GM19351 (cell line): ENCODE results near the gene B3GALT6.

ENCODE experiments used
- ATAC-seq: cut with Tn5 transposase; IDR thresholded peaks from one replicate; pipeline ENCODE4 v1.9.1; 2021; ENCODE audit warnings: mild to moderate bottlenecking, moderate library complexity; ENCODE audit not compliant: unreplicated experiment

Gene B3GALT6

GRCh38 chr1:1230656-1231399 lies 1.2 kb upstream of the B3GALT6 start:
- no peak for ATAC-seq

GRCh38 chr1:1231400-1232207 lies 433 bp upstream of the B3GALT6 start, which contains the start of gene SDF4:
Gene SDF4, minus strand, starts transcription at chr1:1232001. Its CDS starts 3,229 bp downstream, at chr1:1228772.
- ATAC-seq: peak; percentile 90

- ATAC-seq: no peak
Measured at GRCh38 chr1:1232796-1233566, 944 bp downstream of the B3GALT6 start.

- ATAC-seq: no peak
Measured at GRCh38 chr1:1233567-1233892, 1.5 kb downstream of the B3GALT6 start.

GRCh38 chr1:1234180-1234808 lies 2.3 kb downstream of the B3GALT6 start:
- ATAC-seq: no peak

GRCh38 chr1:1235016-1235744 lies 3.1 kb downstream of the B3GALT6 start:
- no peak for ATAC-seq

GRCh38 chr1:1236176-1236763 lies 4.2 kb downstream of the B3GALT6 start:
- no peak for ATAC-seq

GRCh38 chr1:1236945-1237873 lies 5.2 kb downstream of the B3GALT6 start:
- no peak for ATAC-seq

- ATAC-seq: no peak
Measured at GRCh38 chr1:1237874-1238701, 6.1 kb downstream of the B3GALT6 start.

GRCh38 chr1:1238702-1239178 lies 6.7 kb downstream of the B3GALT6 start:
- ATAC-seq: no peak

- ATAC-seq: no peak
Measured at GRCh38 chr1:1239227-1239613, 7.2 kb downstream of the B3GALT6 start.

- ATAC-seq: no peak
Measured at GRCh38 chr1:1239614-1240347, 7.7 kb downstream of the B3GALT6 start.

GRCh38 chr1:1240348-1240732 lies 8.3 kb downstream of the B3GALT6 start:
- ATAC-seq: no peak

- no peak for ATAC-seq
Measured at GRCh38 chr1:1240822-1241587, 9.0 kb downstream of the B3GALT6 start.

GRCh38 chr1:1241588-1242219 lies 9.7 kb downstream of the B3GALT6 start:
- ATAC-seq: no peak
